Measurements from ENCODE around the gene TMEM214. TPM values are rescaled to one million over a fixed set of nuclear protein-coding genes. Genes with fewer than 3 reads are reported as not detected.

The TMEM214 gene
- total RNA-seq, 1 experiment from 2014 or later: 55.3 TPM

DNA sequence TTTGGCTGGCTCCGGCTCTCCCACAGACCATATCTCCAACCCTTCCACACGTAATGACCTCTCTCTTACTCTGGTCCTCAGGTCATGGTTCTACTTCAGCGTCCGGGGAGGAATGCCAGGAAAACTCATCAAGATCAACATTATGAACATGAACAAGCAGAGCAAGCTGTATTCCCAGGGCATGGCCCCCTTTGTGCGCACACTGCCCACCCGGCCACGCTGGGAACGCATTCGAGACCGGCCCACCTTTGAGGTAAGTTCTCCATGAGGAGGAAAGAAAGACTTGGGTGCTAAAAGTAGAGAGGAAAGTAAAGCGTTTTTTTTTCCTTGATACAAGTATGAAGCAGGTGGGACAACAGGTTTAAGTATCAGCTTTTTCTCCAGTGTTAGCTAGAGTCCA lies 20.6 kb downstream of the TMEM214 start:
- Mint-ChIP-seq H3K36me3 (ENCODE audit: insufficient read depth in 1 of 3, low read depth in 3 of 3) (peaks cover 23 to 45% (median 35%) of the 10 kb centered on the region in 3 experiments), H3K9me3 (peaks cover 7 to 10% of the 10 kb centered on the region in 2 experiments), H3K27ac (no peak overlapping the region), H3K27me3 (ENCODE audit: low read depth) (peaks cover 7% of the 10 kb centered on the region), H3K4me3 (peak overlapping the region; percentile 86 to 94; a peak in 2 of 5 replicates), H3K4me1 (peaks cover 10 to 14% of the 10 kb centered on the region in 2 experiments)
- Histone ChIP-seq H2BK20ac (ENCODE audit: low read depth, low read length, poor library complexity, severe bottlenecking) (no peak overlapping the region), H3K27ac (ENCODE audit: insufficient read length, low read depth, low read length) (no peak overlapping the region), H2BK12ac (ENCODE audit: insufficient read length, low read depth, low read length) (no peak overlapping the region), H2BK120ac (ENCODE audit: low read depth, low read length, poor library complexity, severe bottlenecking) (no peak overlapping the region), H3K23ac (ENCODE audit: insufficient read length, low read depth, low read length) (no peak overlapping the region), H3T11ph (ENCODE audit: low read length) (no peak overlapping the region), H3K79me2 (ENCODE audit: insufficient read depth, low read length) (no peaks in the 10 kb centered on the region), H4K20me1 (ENCODE audit: control insufficient read depth, insufficient read depth, insufficient read length) (no peaks in the 10 kb centered on the region), H3K79me1 (ENCODE audit: insufficient read depth, low read depth, low read length, poor library complexity, severe bottlenecking) (no peaks in the 10 kb centered on the region), H4K8ac (replicated peaks; ENCODE audit: insufficient read length, low read depth, low read length) (no peak overlapping the region), H2AK5ac (ENCODE audit: insufficient read length, low read length) (no peak overlapping the region), H4K91ac (ENCODE audit: insufficient read length, low read depth, low read length) (no peak overlapping the region), H2BK5ac (ENCODE audit: insufficient read length, low read length) (no peak overlapping the region), H3K4me2 (ENCODE audit: insufficient read depth, insufficient read length, low read length) (no peak overlapping the region), H2AFZ (ENCODE audit: low read length) (no peak overlapping the region), H3K23me2 (ENCODE audit: insufficient read length, low read depth, low read length, poor library complexity, severe bottlenecking) (peaks cover 10% of the 10 kb centered on the region), H3K4me1 (ENCODE audit: insufficient read depth, low read length) (peaks cover 4% of the 10 kb centered on the region; the same call in 1 of the 2 replicates), H2BK15ac (ENCODE audit: low read depth, low read length) (no peak overlapping the region), H3K27me3 (ENCODE audit: insufficient read depth, low read length) (no peaks in the 10 kb centered on the region), H3K56ac (ENCODE audit: insufficient read length, low read depth, low read length) (no peak overlapping the region), H4K5ac (ENCODE audit: insufficient read length, low read depth, low read length) (no peak overlapping the region), H3K4ac (ENCODE audit: low read depth, low read length) (no peak overlapping the region), H3K14ac (ENCODE audit: insufficient read depth, low read length) (no peak overlapping the region), H3K9ac (ENCODE audit: extremely low read depth, insufficient read length, low read length) (no peak overlapping the region), H3K9me3 (ENCODE audit: control insufficient read depth, low read depth, low read length) (no peaks in the 10 kb centered on the region), H3K18ac (ENCODE audit: insufficient read length, low read depth, low read length) (no peak overlapping the region)
- no peak for DNase-seq
- TF ChIP-seq, protein P1, sequence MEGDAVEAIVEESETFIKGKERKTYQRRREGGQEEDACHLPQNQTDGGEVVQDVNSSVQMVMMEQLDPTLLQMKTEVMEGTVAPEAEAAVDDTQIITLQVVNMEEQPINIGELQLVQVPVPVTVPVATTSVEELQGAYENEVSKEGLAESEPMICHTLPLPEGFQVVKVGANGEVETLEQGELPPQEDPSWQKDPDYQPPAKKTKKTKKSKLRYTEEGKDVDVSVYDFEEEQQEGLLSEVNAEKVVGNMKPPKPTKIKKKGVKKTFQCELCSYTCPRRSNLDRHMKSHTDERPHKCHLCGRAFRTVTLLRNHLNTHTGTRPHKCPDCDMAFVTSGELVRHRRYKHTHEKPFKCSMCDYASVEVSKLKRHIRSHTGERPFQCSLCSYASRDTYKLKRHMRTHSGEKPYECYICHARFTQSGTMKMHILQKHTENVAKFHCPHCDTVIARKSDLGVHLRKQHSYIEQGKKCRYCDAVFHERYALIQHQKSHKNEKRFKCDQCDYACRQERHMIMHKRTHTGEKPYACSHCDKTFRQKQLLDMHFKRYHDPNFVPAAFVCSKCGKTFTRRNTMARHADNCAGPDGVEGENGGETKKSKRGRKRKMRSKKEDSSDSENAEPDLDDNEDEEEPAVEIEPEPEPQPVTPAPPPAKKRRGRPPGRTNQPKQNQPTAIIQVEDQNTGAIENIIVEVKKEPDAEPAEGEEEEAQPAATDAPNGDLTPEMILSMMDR (conservative IDR thresholded peaks at IDR 0.05): no peak
- WGBS (ENCODE audit: extremely low coverage, insufficient read length, low lambda C conversion rate): no CpG with 5 or more reads among the region's 11 CpGs
